ENCODE measurements around the gene NUTF2.

GRCh38 chr16:67883872-67884261 lies 37.1 kb downstream of the NUTF2 start:
- TF ChIP-seq CTCF (IDR thresholded peaks at IDR 0.05): peak; percentile 43 to 86
- no peak for TF ChIP-seq EP300 (IDR thresholded peaks at IDR 0.05)
- TF ChIP-seq POLR2A (IDR thresholded peaks at IDR 0.05): no peak
